ENCODE data around the gene UFSP2.

Gene UFSP2

GRCh38 chr4:185408432-185408831 lies 17.3 kb downstream of the UFSP2 start:
- TF ChIP-seq GLIS3 (CRISPR knock-in tag; IDR thresholded peaks at IDR 0.05) = no peak

GRCh38 chr4:185405296-185405999 lies 20.3 kb downstream of the UFSP2 start:
- no peak for ATAC-seq
- TF ChIP-seq SNAI2 (CRISPR knock-in tag; IDR thresholded peaks at IDR 0.05) (no peak), PPARA (CRISPR knock-in tag; IDR thresholded peaks at IDR 0.05; ENCODE audit: borderline replicate concordance) (no peak), POU6F1 (CRISPR knock-in tag; IDR thresholded peaks at IDR 0.05; ENCODE audit: borderline replicate concordance, low read depth) (no peak), ZFP3 (CRISPR knock-in tag; IDR thresholded peaks at IDR 0.05) (no peak), ZNF70 (CRISPR knock-in tag; IDR thresholded peaks at IDR 0.05) (no peak), OSR1 (CRISPR knock-in tag; IDR thresholded peaks at IDR 0.05) (no peak), ZFP30 (CRISPR knock-in tag; IDR thresholded peaks at IDR 0.05) (no peak), ZNF8 (CRISPR knock-in tag; IDR thresholded peaks at IDR 0.05) (no peak), ZC3H10 (CRISPR knock-in tag; IDR thresholded peaks at IDR 0.05) (no peak), CSRNP3 (CRISPR knock-in tag; IDR thresholded peaks at IDR 0.05) (no peak)

More at GRCh38 chr4:185408432-185408831, 17.3 kb downstream of the UFSP2 start:
- no peak for ATAC-seq

GRCh38 chr4:185404031-185404430 lies 21.7 kb downstream of the UFSP2 start:
- no peak for TF ChIP-seq GLIS3 (CRISPR knock-in tag; IDR thresholded peaks at IDR 0.05)
- TF ChIP-seq ZC3H10 (CRISPR knock-in tag; IDR thresholded peaks at IDR 0.05) = no peak
- no peak for TF ChIP-seq TSHZ2 (CRISPR knock-in tag; IDR thresholded peaks at IDR 0.05)
- no peak for TF ChIP-seq ZFP30 (CRISPR knock-in tag; IDR thresholded peaks at IDR 0.05)
- no peak for TF ChIP-seq ZNF70 (CRISPR knock-in tag; IDR thresholded peaks at IDR 0.05)
- TF ChIP-seq ZNF8 (CRISPR knock-in tag; IDR thresholded peaks at IDR 0.05) = no peak
- no peak for TF ChIP-seq CSRNP3 (CRISPR knock-in tag; IDR thresholded peaks at IDR 0.05)
- TF ChIP-seq POU6F1 (CRISPR knock-in tag; IDR thresholded peaks at IDR 0.05; ENCODE audit: borderline replicate concordance, low read depth) = no peak
- TF ChIP-seq PPARA (CRISPR knock-in tag; IDR thresholded peaks at IDR 0.05; ENCODE audit: borderline replicate concordance) = no peak
- TF ChIP-seq ISL1 (CRISPR knock-in tag; IDR thresholded peaks at IDR 0.05) = no peak
- no peak for TF ChIP-seq ZFP3 (CRISPR knock-in tag; IDR thresholded peaks at IDR 0.05)
- no peak for TF ChIP-seq ZNF565 (CRISPR knock-in tag; conservative IDR thresholded peaks at IDR 0.05; ENCODE audit: low read depth)
- no peak for ATAC-seq

GRCh38 chr4:185399466-185399865 lies 26.3 kb downstream of the UFSP2 start:
- ATAC-seq = no peak
- TF ChIP-seq ESRRG (CRISPR knock-in tag; IDR thresholded peaks at IDR 0.05) = no peak
- no peak for TF ChIP-seq PPARA (CRISPR knock-in tag; IDR thresholded peaks at IDR 0.05; ENCODE audit: borderline replicate concordance)
- no peak for TF ChIP-seq SNAI2 (CRISPR knock-in tag; IDR thresholded peaks at IDR 0.05)
- TF ChIP-seq ZFP3 (CRISPR knock-in tag; IDR thresholded peaks at IDR 0.05) = no peak
- no peak for TF ChIP-seq TSHZ2 (CRISPR knock-in tag; IDR thresholded peaks at IDR 0.05)
- TF ChIP-seq POU6F1 (CRISPR knock-in tag; IDR thresholded peaks at IDR 0.05; ENCODE audit: borderline replicate concordance, low read depth) = no peak
- TF ChIP-seq CREB5 (CRISPR knock-in tag; IDR thresholded peaks at IDR 0.05; ENCODE audit: low read depth) = no peak

Measured in SK-N-SH treated with all-trans-retinoic acid at 6 μM for 48 hours (cell line).